Liver (tissue), 9 donors: ENCODE results near the gene DEFB110. TPM values are rescaled to one million over a fixed set of nuclear protein-coding genes. Genes with fewer than 3 reads are reported as not detected.

Experiments used
- DNase-seq: peaks from one replicate; pipeline ENCODE4 v3.0.0-alpha.2; 2017; ENCODE audit warnings: low spot score
- H3K27ac ChIP-seq, 2 donors: one replicate each; pipeline ENCODE4 v1.7.0; 2013; ENCODE audit warnings: inconsistent platforms in 2 of 2, low read length in 2 of 2, control low read depth in 1 of 2, low read depth in 1 of 2, mild to moderate bottlenecking in 1 of 2
- H3K27me3 ChIP-seq, 4 donors: one replicate each; pipeline versions ENCODE4 v1.6.1 to v1.7.0; 2013; ENCODE audit warnings: low read length in 3 of 4, inconsistent platforms in 1 of 4, mild to moderate bottlenecking in 1 of 4, moderate library complexity in 1 of 4; ENCODE audit not compliant: control insufficient read depth in 4 of 4, insufficient read depth in 4 of 4
- H3K36me3 ChIP-seq, 4 donors: one replicate each; pipeline versions ENCODE4 v1.6.1 to v1.7.0; 2013; ENCODE audit warnings: low read length in 3 of 4, mild to moderate bottlenecking in 3 of 4, low read depth in 1 of 4, moderate library complexity in 1 of 4; ENCODE audit not compliant: control insufficient read depth in 4 of 4, insufficient read depth in 3 of 4
- H3K4me1 ChIP-seq, 4 donors: one replicate each; pipeline versions ENCODE4 v1.6.1 to v1.7.0; 2013; ENCODE audit warnings: low read length in 3 of 4, mild to moderate bottlenecking in 3 of 4, moderate library complexity in 1 of 4; ENCODE audit not compliant: control insufficient read depth in 4 of 4, insufficient read depth in 4 of 4
- H3K4me3 ChIP-seq, 3 donors: one replicate each; pipeline versions ENCODE4 v1.6.1 to v1.7.0; 2013; ENCODE audit warnings: low read length in 3 of 3, control low read depth in 1 of 3, low read depth in 1 of 3, mild to moderate bottlenecking in 1 of 3
- H3K9ac ChIP-seq, 2 donors: one replicate each; pipeline ENCODE4 v1.7.0; 2013; ENCODE audit warnings: low read length in 2 of 2, mild to moderate bottlenecking in 2 of 2, moderate library complexity in 2 of 2, control low read depth in 1 of 2, low read depth in 1 of 2
- H3K9me3 ChIP-seq, 4 donors: one replicate each; pipeline versions ENCODE4 v1.6.1 to v1.7.0; 2013; ENCODE audit warnings: low read length in 3 of 4; ENCODE audit not compliant: control insufficient read depth in 4 of 4
- FOXA1 ChIP-seq: IDR thresholded peaks from 2 replicates; pipeline ENCODE4 v1.6.1; 2016; ENCODE audit warnings: antibody characterized with exemption
- FOXA2 ChIP-seq: IDR thresholded peaks from 2 replicates; pipeline ENCODE4 v1.6.1; 2016; ENCODE audit warnings: antibody characterized with exemption
- HNF4A ChIP-seq, 2 donors: conservative IDR thresholded peaks; 2 replicates each; pipeline ENCODE4 v1.6.1; 2016; ENCODE audit warnings: antibody characterized with exemption in 2 of 2, mild to moderate bottlenecking in 2 of 2
- HNF4G ChIP-seq: IDR thresholded peaks from 2 replicates; pipeline ENCODE4 v1.6.1; 2016; ENCODE audit warnings: antibody characterized with exemption
- JUND ChIP-seq, 2 donors: IDR thresholded peaks; 2 replicates each; pipeline ENCODE4 v1.6.1; 2016; ENCODE audit warnings: antibody characterized with exemption in 2 of 2
- NR2F2 ChIP-seq: IDR thresholded peaks from 2 replicates; pipeline ENCODE4 v1.6.1; 2016; ENCODE audit warnings: antibody characterized with exemption
- RAD21 ChIP-seq, 2 donors: IDR thresholded peaks; 2 replicates each; pipeline ENCODE4 v1.6.1; 2016; ENCODE audit warnings: antibody characterized with exemption in 2 of 2, mild to moderate bottlenecking in 2 of 2
- RXRA ChIP-seq, 2 donors: IDR thresholded peaks; 2 replicates each; pipeline ENCODE4 v1.6.1; 2017 to 2018; ENCODE audit warnings: antibody characterized with exemption in 2 of 2, mild to moderate bottlenecking in 1 of 2
- SP1 ChIP-seq: IDR thresholded peaks from 2 replicates; pipeline ENCODE4 v1.6.1; 2018; ENCODE audit warnings: antibody characterized with exemption, mild to moderate bottlenecking
- TAF1 ChIP-seq: conservative IDR thresholded peaks from 2 replicates; pipeline ENCODE4 v1.6.1; 2016; ENCODE audit warnings: antibody characterized with exemption, mild to moderate bottlenecking
- YY1 ChIP-seq: IDR thresholded peaks from 2 replicates; pipeline ENCODE4 v1.6.1; 2016; ENCODE audit warnings: antibody characterized with exemption, mild to moderate bottlenecking
- WGBS: extraction: QIAGEN DNeasy Blood & Tissue Kit; methylation state at CpG from one replicate; pipeline ENCODE4 v1.1.7; 2013; 5-methylcytosine and 5-hydroxymethylcytosine counted together
- polyA plus RNA-seq, 2 donors: library from polyadenylated mRNA; stranded (reverse) in 1 of 2; unstranded in 1 of 2; fragments of 200-250 nt in 1 of 2; fragments of >200 nt in 1 of 2; fragmentation: Nextera tagmentation in 1 of 2; extraction: Ambion mirVana in 1 of 2; gene quantifications; one replicate each; pipeline versions ENCODE4 v1.2.1 to v1.2.3, GENCODE V29; 2013 to 2015
- total RNA-seq, 2 donors: library from RNA; depleted of rRNA; stranded (reverse); fragments of >200 nt; gene quantifications; one replicate each; pipeline ENCODE4 v1.2.3, GENCODE V29; 2014
- TF ChIP-seq, protein P1 (sequence below): IDR thresholded peaks from 2 replicates; pipeline ENCODE4 v1.6.1; 2016; ENCODE audit warnings: antibody characterized with exemption
- TF ChIP-seq, protein P2 (sequence below): fragments of 150-350 bp; IDR thresholded peaks from 2 replicates; pipeline ENCODE4 v1.5.1; 2017; ENCODE audit warnings: improper control_type of control experiment, low read depth, low read length; ENCODE audit not compliant: missing input control
- TF ChIP-seq, protein P3 (sequence below): IDR thresholded peaks from 2 replicates; pipeline ENCODE4 v1.6.1; 2016; ENCODE audit warnings: antibody characterized with exemption
- TF ChIP-seq, protein P4 (sequence below): IDR thresholded peaks from 2 replicates; pipeline ENCODE4 v1.6.1; 2016; ENCODE audit warnings: antibody characterized with exemption
- donor health status: healthy.
- donor health status: healthy.
- donor health status: healthy.
- donor health status: healthy.
- donor health status: healthy.

Gene DEFB110
- total and polyA plus RNA-seq, 4 donors = not detected

DNA sequence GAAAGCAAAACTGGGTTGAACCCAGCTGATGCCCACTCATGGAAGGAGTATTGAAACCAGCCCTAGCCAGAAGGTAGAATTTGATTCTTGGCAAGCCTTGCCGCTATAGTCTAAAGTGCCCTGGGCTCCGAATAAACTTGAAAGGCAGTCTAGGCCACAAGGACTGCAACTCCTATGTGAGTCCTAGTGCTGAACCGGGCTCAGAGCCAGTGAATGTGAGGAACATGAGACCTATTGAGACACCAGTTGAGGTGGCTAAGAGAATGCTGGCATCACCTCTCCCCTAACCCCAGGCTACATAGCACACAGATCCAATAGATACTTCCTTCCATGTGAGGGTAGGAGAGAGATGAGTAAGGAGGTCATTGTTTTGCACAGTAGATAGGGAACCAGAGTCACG lies 3.5 kb upstream of the DEFB110 start:
- DNase-seq = no peak
- no peaks in the 10 kb centered on the region for H3K9me3 ChIP-seq
- TF ChIP-seq HNF4A (conservative IDR thresholded peaks at IDR 0.05) (no peak), RAD21 (IDR thresholded peaks at IDR 0.05) (no peak), TAF1 (no peak), FOXA1 (no peak), SP1 (no peak), NR2F2 (no peak), YY1 (no peak), JUND (IDR thresholded peaks at IDR 0.05) (no peak), HNF4G (no peak), RXRA (IDR thresholded peaks at IDR 0.05) (no peak)
- TF ChIP-seq, protein P1, sequence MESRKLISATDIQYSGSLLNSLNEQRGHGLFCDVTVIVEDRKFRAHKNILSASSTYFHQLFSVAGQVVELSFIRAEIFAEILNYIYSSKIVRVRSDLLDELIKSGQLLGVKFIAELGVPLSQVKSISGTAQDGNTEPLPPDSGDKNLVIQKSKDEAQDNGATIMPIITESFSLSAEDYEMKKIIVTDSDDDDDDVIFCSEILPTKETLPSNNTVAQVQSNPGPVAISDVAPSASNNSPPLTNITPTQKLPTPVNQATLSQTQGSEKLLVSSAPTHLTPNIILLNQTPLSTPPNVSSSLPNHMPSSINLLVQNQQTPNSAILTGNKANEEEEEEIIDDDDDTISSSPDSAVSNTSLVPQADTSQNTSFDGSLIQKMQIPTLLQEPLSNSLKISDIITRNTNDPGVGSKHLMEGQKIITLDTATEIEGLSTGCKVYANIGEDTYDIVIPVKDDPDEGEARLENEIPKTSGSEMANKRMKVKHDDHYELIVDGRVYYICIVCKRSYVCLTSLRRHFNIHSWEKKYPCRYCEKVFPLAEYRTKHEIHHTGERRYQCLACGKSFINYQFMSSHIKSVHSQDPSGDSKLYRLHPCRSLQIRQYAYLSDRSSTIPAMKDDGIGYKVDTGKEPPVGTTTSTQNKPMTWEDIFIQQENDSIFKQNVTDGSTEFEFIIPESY = no peak
- TF ChIP-seq, protein P2, sequence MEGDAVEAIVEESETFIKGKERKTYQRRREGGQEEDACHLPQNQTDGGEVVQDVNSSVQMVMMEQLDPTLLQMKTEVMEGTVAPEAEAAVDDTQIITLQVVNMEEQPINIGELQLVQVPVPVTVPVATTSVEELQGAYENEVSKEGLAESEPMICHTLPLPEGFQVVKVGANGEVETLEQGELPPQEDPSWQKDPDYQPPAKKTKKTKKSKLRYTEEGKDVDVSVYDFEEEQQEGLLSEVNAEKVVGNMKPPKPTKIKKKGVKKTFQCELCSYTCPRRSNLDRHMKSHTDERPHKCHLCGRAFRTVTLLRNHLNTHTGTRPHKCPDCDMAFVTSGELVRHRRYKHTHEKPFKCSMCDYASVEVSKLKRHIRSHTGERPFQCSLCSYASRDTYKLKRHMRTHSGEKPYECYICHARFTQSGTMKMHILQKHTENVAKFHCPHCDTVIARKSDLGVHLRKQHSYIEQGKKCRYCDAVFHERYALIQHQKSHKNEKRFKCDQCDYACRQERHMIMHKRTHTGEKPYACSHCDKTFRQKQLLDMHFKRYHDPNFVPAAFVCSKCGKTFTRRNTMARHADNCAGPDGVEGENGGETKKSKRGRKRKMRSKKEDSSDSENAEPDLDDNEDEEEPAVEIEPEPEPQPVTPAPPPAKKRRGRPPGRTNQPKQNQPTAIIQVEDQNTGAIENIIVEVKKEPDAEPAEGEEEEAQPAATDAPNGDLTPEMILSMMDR = no peak
- TF ChIP-seq, protein P3, sequence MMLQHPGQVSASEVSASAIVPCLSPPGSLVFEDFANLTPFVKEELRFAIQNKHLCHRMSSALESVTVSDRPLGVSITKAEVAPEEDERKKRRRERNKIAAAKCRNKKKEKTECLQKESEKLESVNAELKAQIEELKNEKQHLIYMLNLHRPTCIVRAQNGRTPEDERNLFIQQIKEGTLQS = no peak
- TF ChIP-seq, protein P4, sequence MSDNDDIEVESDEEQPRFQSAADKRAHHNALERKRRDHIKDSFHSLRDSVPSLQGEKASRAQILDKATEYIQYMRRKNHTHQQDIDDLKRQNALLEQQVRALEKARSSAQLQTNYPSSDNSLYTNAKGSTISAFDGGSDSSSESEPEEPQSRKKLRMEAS = no peak
- H3K4me3 ChIP-seq = no peak overlapping the region
- WGBS = 93% methylated on average over 4 of the region's 4 CpGs
- H3K4me1 ChIP-seq = no peaks in the 10 kb centered on the region
- no peak overlapping the region for H3K27ac ChIP-seq
- H3K27me3 ChIP-seq = no peaks in the 10 kb centered on the region
- no peak overlapping the region for H3K9ac ChIP-seq
- H3K36me3 ChIP-seq = no peaks in the 10 kb centered on the region

DNA sequence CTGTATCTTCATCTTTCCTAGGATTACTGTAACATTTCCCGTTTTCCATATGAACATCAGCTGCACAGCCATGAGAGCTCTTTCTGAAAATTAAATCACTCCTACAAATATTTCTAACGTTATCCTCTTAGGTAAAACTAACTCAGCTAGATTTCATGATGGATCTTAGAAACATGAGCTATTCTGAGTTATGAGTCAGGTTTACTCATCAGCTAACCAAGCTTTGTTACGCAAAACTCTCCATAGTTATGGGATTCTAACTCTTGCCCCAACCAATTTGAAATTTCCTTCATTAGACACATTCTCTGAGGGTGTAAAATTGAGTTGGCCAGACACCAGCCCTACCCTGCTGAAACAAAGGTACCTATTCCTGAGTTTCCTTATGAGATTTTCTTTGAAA lies 14.0 kb downstream of the DEFB110 start:
- DNase-seq = no peak
- WGBS = 84% methylated on average over 3 of the region's 3 CpGs
- no peak for TF ChIP-seq YY1
- TF ChIP-seq, protein P1 = no peak
- TF ChIP-seq, protein P4 = no peak
- no peak for TF ChIP-seq FOXA2
- no peak for TF ChIP-seq FOXA1
- TF ChIP-seq SP1 = no peak
- TF ChIP-seq RAD21 (IDR thresholded peaks at IDR 0.05) = no peak
- no peak for TF ChIP-seq NR2F2
- TF ChIP-seq JUND (IDR thresholded peaks at IDR 0.05) = no peak
- Histone ChIP-seq H3K27me3 (no peaks in the 10 kb centered on the region), H3K4me3 (no peak overlapping the region), H3K9ac (no peak overlapping the region), H3K27ac (no peak overlapping the region), H3K9me3 (no peaks in the 10 kb centered on the region), H3K4me1 (no peaks in the 10 kb centered on the region), H3K36me3 (no peaks in the 10 kb centered on the region)
